Measurements from ENCODE around the gene STK10. TPM values are rescaled to one million over a fixed set of nuclear protein-coding genes. Genes with fewer than 3 reads are reported as not detected.

The STK10 gene
- total and polyA plus RNA-seq, 2 experiments from 2014 or later, result 7.5 to 17.8 TPM

- H3K36me3 Mint-ChIP-seq (ENCODE audit: low read depth), result peaks cover 6% of the 10 kb centered on the region; the same call in 1 of the 3 replicates
- H3K4me1 Mint-ChIP-seq, result peaks cover 15% of the 10 kb centered on the region
- H3K27ac ChIP-seq (ENCODE audit: low read depth), result peak overlapping the region; percentile 45; the same call in 1 of the 2 replicates
- H3K4me1 ChIP-seq (ENCODE audit: insufficient read depth), result peaks cover 6% of the 10 kb centered on the region; the same call in 1 of the 2 replicates
- H3K27me3 Mint-ChIP-seq (ENCODE audit: insufficient read depth, low read depth, poor library complexity), result peaks cover 2% of the 10 kb centered on the region
- 0 out of 2 replicates have a peak, but pooled peaks cover 4% of the 10 kb centered on the region for H3F3A ChIP-seq (replicated peaks; ENCODE audit: low read depth)
- H3K4me3 ChIP-seq, result no peak overlapping the region
- no peak overlapping the region for H2AFZ ChIP-seq
- H4K20me1 ChIP-seq (replicated peaks; ENCODE audit: insufficient read depth), result no peaks in the 10 kb centered on the region
- H3K4me2 ChIP-seq, result no peak overlapping the region
- peaks cover 7% of the 10 kb centered on the region; the same call in 2 of the 3 replicates for H3K9me3 Mint-ChIP-seq
- TF ChIP-seq POLR2AphosphoS5 (IDR thresholded peaks at IDR 0.05; ENCODE audit: low read depth) (no peak), EZH2 (IDR thresholded peaks at IDR 0.05; ENCODE audit: low read depth, unreplicated experiment) (no peak), STAT1 (IDR thresholded peaks at IDR 0.05; ENCODE audit: unreplicated experiment) (no peak), JUNB (IDR thresholded peaks at IDR 0.05; ENCODE audit: unreplicated experiment) (no peak), REST (IDR thresholded peaks at IDR 0.05; ENCODE audit: unreplicated experiment) (no peak), ZNF331 (CRISPR knock-in tag; IDR thresholded peaks at IDR 0.05; ENCODE audit: low read depth) (no peak), NANOG (IDR thresholded peaks at IDR 0.05; ENCODE audit: borderline replicate concordance) (no peak), CREB1 (CRISPR knock-in tag; IDR thresholded peaks at IDR 0.05; ENCODE audit: low read depth) (no peak), EZH2phosphoT487 (IDR thresholded peaks at IDR 0.05; ENCODE audit: unreplicated experiment) (no peak), ZNF114 (CRISPR knock-in tag; IDR thresholded peaks at IDR 0.05) (no peak), CTCF (conservative IDR thresholded peaks at IDR 0.05; ENCODE audit: low read depth in 2 of 2) (no peak)
- TF ChIP-seq, protein P1, sequence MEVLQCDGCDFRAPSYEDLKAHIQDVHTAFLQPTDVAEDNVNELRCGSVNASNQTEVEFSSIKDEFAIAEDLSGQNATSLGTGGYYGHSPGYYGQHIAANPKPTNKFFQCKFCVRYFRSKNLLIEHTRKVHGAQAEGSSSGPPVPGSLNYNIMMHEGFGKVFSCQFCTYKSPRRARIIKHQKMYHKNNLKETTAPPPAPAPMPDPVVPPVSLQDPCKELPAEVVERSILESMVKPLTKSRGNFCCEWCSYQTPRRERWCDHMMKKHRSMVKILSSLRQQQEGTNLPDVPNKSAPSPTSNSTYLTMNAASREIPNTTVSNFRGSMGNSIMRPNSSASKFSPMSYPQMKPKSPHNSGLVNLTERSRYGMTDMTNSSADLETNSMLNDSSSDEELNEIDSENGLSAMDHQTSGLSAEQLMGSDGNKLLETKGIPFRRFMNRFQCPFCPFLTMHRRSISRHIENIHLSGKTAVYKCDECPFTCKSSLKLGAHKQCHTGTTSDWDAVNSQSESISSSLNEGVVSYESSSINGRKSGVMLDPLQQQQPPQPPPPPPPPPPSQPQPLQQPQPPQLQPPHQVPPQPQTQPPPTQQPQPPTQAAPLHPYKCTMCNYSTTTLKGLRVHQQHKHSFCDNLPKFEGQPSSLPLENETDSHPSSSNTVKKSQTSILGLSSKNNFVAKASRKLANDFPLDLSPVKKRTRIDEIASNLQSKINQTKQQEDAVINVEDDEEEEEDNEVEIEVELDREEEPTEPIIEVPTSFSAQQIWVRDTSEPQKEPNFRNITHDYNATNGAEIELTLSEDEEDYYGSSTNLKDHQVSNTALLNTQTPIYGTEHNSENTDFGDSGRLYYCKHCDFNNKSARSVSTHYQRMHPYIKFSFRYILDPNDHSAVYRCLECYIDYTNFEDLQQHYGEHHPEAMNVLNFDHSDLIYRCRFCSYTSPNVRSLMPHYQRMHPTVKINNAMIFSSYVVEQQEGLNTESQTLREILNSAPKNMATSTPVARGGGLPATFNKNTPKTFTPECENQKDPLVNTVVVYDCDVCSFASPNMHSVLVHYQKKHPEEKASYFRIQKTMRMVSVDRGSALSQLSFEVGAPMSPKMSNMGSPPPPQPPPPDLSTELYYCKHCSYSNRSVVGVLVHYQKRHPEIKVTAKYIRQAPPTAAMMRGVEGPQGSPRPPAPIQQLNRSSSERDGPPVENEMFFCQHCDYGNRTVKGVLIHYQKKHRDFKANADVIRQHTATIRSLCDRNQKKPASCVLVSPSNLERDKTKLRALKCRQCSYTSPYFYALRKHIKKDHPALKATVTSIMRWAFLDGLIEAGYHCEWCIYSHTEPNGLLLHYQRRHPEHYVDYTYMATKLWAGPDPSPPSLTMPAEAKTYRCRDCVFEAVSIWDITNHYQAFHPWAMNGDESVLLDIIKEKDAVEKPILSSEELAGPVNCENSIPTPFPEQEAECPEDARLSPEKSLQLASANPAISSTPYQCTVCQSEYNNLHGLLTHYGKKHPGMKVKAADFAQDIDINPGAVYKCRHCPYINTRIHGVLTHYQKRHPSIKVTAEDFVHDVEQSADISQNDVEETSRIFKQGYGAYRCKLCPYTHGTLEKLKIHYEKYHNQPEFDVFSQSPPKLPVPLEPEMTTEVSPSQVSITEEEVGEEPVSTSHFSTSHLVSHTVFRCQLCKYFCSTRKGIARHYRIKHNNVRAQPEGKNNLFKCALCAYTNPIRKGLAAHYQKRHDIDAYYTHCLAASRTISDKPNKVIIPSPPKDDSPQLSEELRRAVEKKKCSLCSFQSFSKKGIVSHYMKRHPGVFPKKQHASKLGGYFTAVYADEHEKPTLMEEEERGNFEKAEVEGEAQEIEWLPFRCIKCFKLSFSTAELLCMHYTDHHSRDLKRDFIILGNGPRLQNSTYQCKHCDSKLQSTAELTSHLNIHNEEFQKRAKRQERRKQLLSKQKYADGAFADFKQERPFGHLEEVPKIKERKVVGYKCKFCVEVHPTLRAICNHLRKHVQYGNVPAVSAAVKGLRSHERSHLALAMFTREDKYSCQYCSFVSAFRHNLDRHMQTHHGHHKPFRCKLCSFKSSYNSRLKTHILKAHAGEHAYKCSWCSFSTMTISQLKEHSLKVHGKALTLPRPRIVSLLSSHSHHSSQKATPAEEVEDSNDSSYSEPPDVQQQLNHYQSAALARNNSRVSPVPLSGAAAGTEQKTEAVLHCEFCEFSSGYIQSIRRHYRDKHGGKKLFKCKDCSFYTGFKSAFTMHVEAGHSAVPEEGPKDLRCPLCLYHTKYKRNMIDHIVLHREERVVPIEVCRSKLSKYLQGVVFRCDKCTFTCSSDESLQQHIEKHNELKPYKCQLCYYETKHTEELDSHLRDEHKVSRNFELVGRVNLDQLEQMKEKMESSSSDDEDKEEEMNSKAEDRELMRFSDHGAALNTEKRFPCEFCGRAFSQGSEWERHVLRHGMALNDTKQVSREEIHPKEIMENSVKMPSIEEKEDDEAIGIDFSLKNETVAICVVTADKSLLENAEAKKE (CRISPR knock-in tag; IDR thresholded peaks at IDR 0.05), result no peak
- TF ChIP-seq, protein P2, sequence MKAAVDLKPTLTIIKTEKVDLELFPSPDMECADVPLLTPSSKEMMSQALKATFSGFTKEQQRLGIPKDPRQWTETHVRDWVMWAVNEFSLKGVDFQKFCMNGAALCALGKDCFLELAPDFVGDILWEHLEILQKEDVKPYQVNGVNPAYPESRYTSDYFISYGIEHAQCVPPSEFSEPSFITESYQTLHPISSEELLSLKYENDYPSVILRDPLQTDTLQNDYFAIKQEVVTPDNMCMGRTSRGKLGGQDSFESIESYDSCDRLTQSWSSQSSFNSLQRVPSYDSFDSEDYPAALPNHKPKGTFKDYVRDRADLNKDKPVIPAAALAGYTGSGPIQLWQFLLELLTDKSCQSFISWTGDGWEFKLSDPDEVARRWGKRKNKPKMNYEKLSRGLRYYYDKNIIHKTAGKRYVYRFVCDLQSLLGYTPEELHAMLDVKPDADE (IDR thresholded peaks at IDR 0.05), result no peak
- H3K27me3 ChIP-seq (ENCODE audit: insufficient read depth), result no peaks in the 10 kb centered on the region
- no peak overlapping the region for H3K4me3 Mint-ChIP-seq
- DNase-seq (ENCODE audit: low spot score), result no peak
- ATAC-seq, result no peak
- H3K79me2 ChIP-seq (replicated peaks; ENCODE audit: insufficient read depth), result peaks cover 21% of the 10 kb centered on the region; the same call in 1 of the 2 replicates
- no peak overlapping the region for H3K27ac Mint-ChIP-seq
- H3K36me3 ChIP-seq (ENCODE audit: insufficient read depth), result no peaks in the 10 kb centered on the region
- no peaks in the 10 kb centered on the region for H3K9me2 ChIP-seq (ENCODE audit: insufficient read depth)
Measured at GRCh38 chr5:172140866-172141265, 47.2 kb downstream of the STK10 start.
